A549 treated with AZD2906 at 1 μM for 4 hours (cell line): ENCODE measurements around the gene OR5K2. TPM values are rescaled to one million over a fixed set of nuclear protein-coding genes. Genes with fewer than 3 reads are reported as not detected.

ENCODE experiments used
- total RNA-seq: library from RNA; stranded (reverse); fragments of 200-300 nt; extraction: Qiagen RNA extraction; gene quantifications from 5 replicates; pipeline ENCODE4 v1.2.3, GENCODE V29; 2022

OR5K2 gene
- total RNA-seq, result not detected in 5 replicates

DNA sequence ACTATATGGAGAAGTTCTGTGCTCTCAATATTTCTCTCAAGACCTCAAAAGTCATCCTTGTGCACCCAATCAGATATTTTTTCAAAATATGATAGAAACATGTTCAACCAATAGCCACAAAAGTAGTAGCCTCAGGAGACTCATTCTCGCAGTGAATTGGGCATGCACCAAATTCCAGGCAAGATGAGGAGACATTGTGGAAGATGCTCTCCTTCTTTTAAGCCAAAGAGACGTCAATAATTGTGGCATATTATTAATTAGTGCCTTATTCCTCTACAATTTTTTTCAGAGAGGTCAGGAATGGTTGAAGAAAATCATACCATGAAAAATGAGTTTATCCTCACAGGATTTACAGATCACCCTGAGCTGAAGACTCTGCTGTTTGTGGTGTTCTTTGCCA is at the start of gene OR5K2:
Gene OR5K2 (plus strand): TSS at position 301 of the 400 bp plus-strand sequence. CDS start 0 bp downstream, at position 301.

DNA sequence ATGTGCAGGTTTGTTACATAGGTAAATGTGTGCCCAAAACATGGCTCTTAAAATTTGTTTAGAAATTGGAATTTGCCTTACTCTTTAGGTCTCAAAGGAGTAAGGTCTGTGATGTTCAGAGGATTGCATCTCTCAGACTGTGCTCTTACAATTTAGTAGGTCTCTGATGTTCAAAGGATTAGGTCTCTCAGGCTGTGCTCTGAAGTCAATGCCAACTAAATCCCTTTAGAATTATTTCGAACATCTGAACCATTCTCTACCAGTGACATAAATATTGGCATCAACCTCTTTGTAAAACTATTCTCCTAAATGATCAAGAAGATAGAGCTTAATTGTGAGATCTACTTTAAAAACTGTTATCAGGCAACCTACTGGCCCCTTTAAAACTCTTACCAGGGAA is 34.6 kb upstream of the OR5K2 start, which contains the start of gene OR5K1:
Gene OR5K1 (plus strand): TSS at position 301 of the 400 bp plus-strand sequence. CDS start 6,376 bp downstream, outside the sequence.

DNA sequence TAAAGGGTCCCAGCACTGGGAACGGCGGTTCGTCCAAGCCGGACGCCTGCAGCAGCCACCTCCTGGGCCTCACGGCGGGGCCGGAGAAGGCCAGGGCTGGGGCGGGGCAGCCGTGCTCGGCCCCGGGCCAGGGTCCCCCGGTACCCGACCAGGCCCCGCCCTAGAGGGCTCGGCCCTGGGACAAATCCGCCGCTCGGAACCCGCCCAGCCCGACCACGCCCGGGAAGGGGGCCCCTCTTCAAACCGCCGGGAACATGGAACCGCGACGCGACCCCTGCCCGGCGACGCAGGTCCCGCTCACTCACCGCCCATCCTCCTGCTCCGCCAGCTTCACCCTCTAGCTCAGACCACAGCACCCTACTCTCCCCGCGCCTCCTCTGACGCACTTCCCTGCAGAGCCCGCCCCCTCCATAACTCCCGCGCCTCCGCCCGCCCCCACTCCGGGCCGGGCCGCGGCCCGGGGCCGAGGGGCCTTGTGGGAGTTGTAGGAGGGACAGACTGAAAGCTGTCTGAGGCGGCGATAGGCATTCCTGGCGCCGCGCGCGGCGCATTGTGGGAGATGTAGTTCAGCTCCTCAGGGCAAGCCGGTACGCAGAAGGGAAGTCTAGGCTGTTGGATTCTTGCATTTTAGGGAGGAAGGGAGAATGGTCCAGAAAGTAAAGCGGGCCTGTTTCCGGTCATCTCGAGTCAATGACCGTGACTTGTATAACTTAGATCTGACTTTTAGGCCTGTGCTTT is 25.2 kb downstream of the OR5K2 start, which contains the start of gene CLDND1:
Gene CLDND1 (minus strand): TSS at position 359 of the 738 bp plus-strand sequence. CDS start 1,478 bp downstream, outside the sequence.

GRCh38 chr3:98531622-98532274 is 34.3 kb downstream of the OR5K2 start, which contains the start of gene GPR15:
Gene GPR15, plus strand, starts transcription at chr3:98531978. Its CDS starts 56 bp downstream, at chr3:98532034.

Other genes starting within 250 kb of the OR5K2 start
- gene OR5H6, start 233.4 kb upstream of the OR5K2 start, total RNA-seq, result not detected in 5 replicates
- not detected in 5 replicates for gene OR5H2, start 215.2 kb upstream of the OR5K2 start, total RNA-seq
- gene OR5K4, start 143.8 kb upstream of the OR5K2 start, total RNA-seq, result not detected in 5 replicates
- gene OR5K3, start 107.0 kb upstream of the OR5K2 start, total RNA-seq, result not detected in 5 replicates
- gene OR5K1, start 34.5 kb upstream of the OR5K2 start, total RNA-seq, result not detected in 5 replicates
- gene CLDND1, start 25.2 kb downstream of the OR5K2 start, total RNA-seq, result 45.0 to 66.3 TPM (median 55.8 TPM) in 5 replicates
- gene GPR15, start 34.3 kb downstream of the OR5K2 start, total RNA-seq, result not detected in 5 replicates
- gene CPOX, start 95.9 kb downstream of the OR5K2 start, total RNA-seq, result 18.7 to 24.5 TPM (median 21.2 TPM) in 5 replicates